Astrocyte (in vitro differentiated cells and primary cell): Measurements from ENCODE around the gene SLC31A1. TPM values are rescaled to one million over a fixed set of nuclear protein-coding genes. Genes with fewer than 3 reads are reported as not detected.
"Not testable (repeated sequence)": the region's sequence is repeated elsewhere in the genome, so short reads cannot be mapped to it uniquely, and the experiment has no call there.

ENCODE experiments used
- DNase-seq: peaks from one replicate; pipeline ENCODE4 v3.0.0-alpha.2; 2010; ENCODE audit warnings: low read depth
- FAIRE-seq: peaks from 2 replicates; lab custom pipeline; 2011; peaks lifted over from hg19 to GRCh38; lab: Jason Lieb, UNC
- H2AFZ ChIP-seq: 2 replicates; pipeline ENCODE4 v1.6.0; 2012; ENCODE audit warnings: low read depth, low read length, inconsistent platforms
- H3K27ac ChIP-seq: 2 replicates; pipeline ENCODE4 v1.5.1; 2011; ENCODE audit warnings: low read depth, low read length, inconsistent platforms
- H3K27me3 ChIP-seq: 2 replicates; pipeline ENCODE4 v1.6.0; 2011; ENCODE audit warnings: low read length, inconsistent platforms; ENCODE audit not compliant: insufficient read depth
- H3K36me3 ChIP-seq: 2 replicates; pipeline ENCODE4 v1.5.1; 2011; ENCODE audit warnings: low read length, inconsistent platforms; ENCODE audit not compliant: insufficient read depth
- H3K4me1 ChIP-seq: 2 replicates; pipeline ENCODE4 v1.5.1; 2011; ENCODE audit warnings: low read length, inconsistent platforms; ENCODE audit not compliant: insufficient read depth
- H3K4me2 ChIP-seq: 2 replicates; pipeline ENCODE4 v1.6.0; 2012; ENCODE audit warnings: low read length, inconsistent platforms
- H3K4me3 ChIP-seq: 2 replicates; pipeline ENCODE4 v1.5.1; 2011; ENCODE audit warnings: low read depth, mild to moderate bottlenecking, low read length, inconsistent platforms; ENCODE audit not compliant: insufficient read depth
- H3K79me2 ChIP-seq: 2 replicates; pipeline ENCODE4 v1.6.0; 2012; ENCODE audit warnings: mild to moderate bottlenecking, low read length, inconsistent platforms; ENCODE audit not compliant: insufficient read depth
- H3K9ac ChIP-seq: 2 replicates; pipeline ENCODE4 v1.6.0; 2012; ENCODE audit warnings: mild to moderate bottlenecking, low read length, inconsistent platforms
- H3K9me3 ChIP-seq: 2 replicates; pipeline ENCODE4 v1.5.1; 2012; ENCODE audit warnings: low read depth, mild to moderate bottlenecking, low read length, inconsistent platforms; ENCODE audit not compliant: insufficient read depth
- H4K20me1 ChIP-seq: 2 replicates; pipeline ENCODE4 v1.6.0; 2012; ENCODE audit warnings: low read length, inconsistent platforms; ENCODE audit not compliant: insufficient read depth
- H3K27ac Mint-ChIP-seq: one replicate; pipeline ENCODE4 v1.8.0; 2021; ENCODE audit warnings: mild to moderate bottlenecking, mixed read lengths; ENCODE audit not compliant: unreplicated experiment
- H3K27me3 Mint-ChIP-seq: one replicate; pipeline ENCODE4 v1.8.0; 2021; ENCODE audit warnings: low read depth, mixed read lengths; ENCODE audit not compliant: unreplicated experiment
- H3K36me3 Mint-ChIP-seq: one replicate; pipeline ENCODE4 v1.8.0; 2021; ENCODE audit warnings: low read depth, mixed read lengths; ENCODE audit not compliant: unreplicated experiment
- H3K4me1 Mint-ChIP-seq: one replicate; pipeline ENCODE4 v1.8.0; 2021; ENCODE audit warnings: low read depth, mixed read lengths; ENCODE audit not compliant: unreplicated experiment
- H3K4me3 Mint-ChIP-seq: one replicate; pipeline ENCODE4 v1.8.0; 2021; ENCODE audit warnings: mild to moderate bottlenecking, moderate library complexity, mixed read lengths; ENCODE audit not compliant: unreplicated experiment
- H3K9me3 Mint-ChIP-seq: one replicate; pipeline ENCODE4 v1.8.0; 2021; ENCODE audit warnings: mild to moderate bottlenecking, mixed read lengths; ENCODE audit not compliant: unreplicated experiment
- EZH2 ChIP-seq: IDR thresholded peaks from 2 replicates; pipeline ENCODE4 v1.6.1; 2012; ENCODE audit warnings: mild to moderate bottlenecking, low read length, inconsistent platforms; ENCODE audit not compliant: insufficient read depth
- total RNA-seq: library from RNA; stranded (reverse); gene quantifications from 2 replicates; pipeline ENCODE4 v1.2.1, GENCODE V29; 2021
- TF ChIP-seq, protein P1 (sequence below): IDR thresholded peaks from 2 replicates; pipeline ENCODE4 v1.5.1; 2011; ENCODE audit warnings: low read depth, mild to moderate bottlenecking, inconsistent platforms, low read length, moderate library complexity; ENCODE audit not compliant: insufficient read depth

The SLC31A1 gene
- total RNA-seq, 1 donor from 2014 or later = 35.8 TPM

GRCh38 chr9:113293285-113293878 lies 72.0 kb downstream of the SLC31A1 start:
- H2AFZ ChIP-seq = no peak overlapping the region
- Mint-ChIP-seq H3K4me1 (no peaks in the 10 kb centered on the region), H3K27me3 (no peaks in the 10 kb centered on the region), H3K27ac (no peak overlapping the region), H3K36me3 (peaks cover 13% of the 10 kb centered on the region), H3K9me3 (no peaks in the 10 kb centered on the region), H3K4me3 (no peak overlapping the region)
- no peaks in the 10 kb centered on the region for H3K79me2 ChIP-seq
- FAIRE-seq (no peak), DNase-seq (no peak)
- no peaks in the 10 kb centered on the region for H3K9me3 ChIP-seq
- peaks cover 43% of the 10 kb centered on the region for H3K36me3 ChIP-seq
- no peaks in the 10 kb centered on the region for H3K27me3 ChIP-seq
- no peak overlapping the region for H3K4me3 ChIP-seq
- TF ChIP-seq, protein P1, sequence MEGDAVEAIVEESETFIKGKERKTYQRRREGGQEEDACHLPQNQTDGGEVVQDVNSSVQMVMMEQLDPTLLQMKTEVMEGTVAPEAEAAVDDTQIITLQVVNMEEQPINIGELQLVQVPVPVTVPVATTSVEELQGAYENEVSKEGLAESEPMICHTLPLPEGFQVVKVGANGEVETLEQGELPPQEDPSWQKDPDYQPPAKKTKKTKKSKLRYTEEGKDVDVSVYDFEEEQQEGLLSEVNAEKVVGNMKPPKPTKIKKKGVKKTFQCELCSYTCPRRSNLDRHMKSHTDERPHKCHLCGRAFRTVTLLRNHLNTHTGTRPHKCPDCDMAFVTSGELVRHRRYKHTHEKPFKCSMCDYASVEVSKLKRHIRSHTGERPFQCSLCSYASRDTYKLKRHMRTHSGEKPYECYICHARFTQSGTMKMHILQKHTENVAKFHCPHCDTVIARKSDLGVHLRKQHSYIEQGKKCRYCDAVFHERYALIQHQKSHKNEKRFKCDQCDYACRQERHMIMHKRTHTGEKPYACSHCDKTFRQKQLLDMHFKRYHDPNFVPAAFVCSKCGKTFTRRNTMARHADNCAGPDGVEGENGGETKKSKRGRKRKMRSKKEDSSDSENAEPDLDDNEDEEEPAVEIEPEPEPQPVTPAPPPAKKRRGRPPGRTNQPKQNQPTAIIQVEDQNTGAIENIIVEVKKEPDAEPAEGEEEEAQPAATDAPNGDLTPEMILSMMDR = no peak
- no peak for TF ChIP-seq EZH2
- H3K9ac ChIP-seq = no peak overlapping the region
- H4K20me1 ChIP-seq = peaks cover 4% of the 10 kb centered on the region
- H3K4me2 ChIP-seq = no peak overlapping the region
- H3K27ac ChIP-seq = no peak overlapping the region
- no peaks in the 10 kb centered on the region for H3K4me1 ChIP-seq

- H3K27me3 Mint-ChIP-seq, H3K4me1 ChIP-seq, H3K4me3 Mint-ChIP-seq, H3K9ac ChIP-seq, FAIRE-seq, H3K9me3 ChIP-seq, H3K79me2 ChIP-seq, H3K4me2 ChIP-seq, H3K27ac Mint-ChIP-seq, H2AFZ ChIP-seq, H4K20me1 ChIP-seq, H3K27me3 ChIP-seq, H3K27ac ChIP-seq, H3K4me3 ChIP-seq, H3K9me3 Mint-ChIP-seq, H3K36me3 Mint-ChIP-seq, DNase-seq: not testable (repeated sequence)
- H3K36me3 ChIP-seq = peaks cover 19% of the 10 kb centered on the region
- H3K4me1 Mint-ChIP-seq = peaks cover 10% of the 10 kb centered on the region
Observed at GRCh38 chr9:113296247-113296646, 74.9 kb downstream of the SLC31A1 start.

DNA sequence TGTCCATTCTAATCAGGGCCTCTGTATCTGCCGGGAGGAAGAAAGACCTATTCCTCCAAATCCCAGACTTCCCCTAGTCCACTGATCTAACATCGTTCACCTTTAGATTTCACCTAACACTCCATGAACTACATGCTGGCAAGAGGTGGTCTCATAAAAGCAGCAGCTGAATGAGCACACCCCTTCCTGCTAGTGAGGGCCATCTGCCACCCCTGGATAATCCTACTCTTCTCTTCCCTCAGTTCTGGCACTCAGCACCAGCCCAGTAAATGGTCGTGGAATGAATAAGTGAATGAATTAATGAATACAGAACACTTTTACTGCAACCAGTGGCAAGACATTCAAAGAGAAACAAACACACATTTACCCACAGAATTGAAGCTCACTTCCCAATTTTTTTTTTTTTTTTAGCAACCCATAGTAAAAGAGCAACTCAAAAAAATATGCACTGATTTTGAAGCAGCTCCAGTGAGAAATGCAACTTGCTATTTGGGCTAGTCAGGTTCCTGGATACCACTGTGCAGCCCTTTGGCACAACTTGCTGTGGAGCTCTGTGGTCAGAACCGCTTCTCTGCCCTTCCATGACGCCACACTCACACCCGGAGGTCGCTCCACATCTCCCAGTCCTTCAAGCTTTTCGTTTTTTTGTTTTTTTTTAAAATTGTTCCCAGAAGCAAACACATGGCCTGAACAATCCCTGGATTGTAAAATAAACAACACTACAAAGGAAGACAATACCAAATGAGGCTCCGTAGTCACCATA lies 75.6 kb downstream of the SLC31A1 start:
- H3K9ac ChIP-seq = no peak overlapping the region
- DNase-seq = no peak
- no peaks in the 10 kb centered on the region for H3K9me3 ChIP-seq
- no peak overlapping the region for H3K27ac ChIP-seq
- peaks cover 3% of the 10 kb centered on the region for H3K27me3 ChIP-seq
- H3K4me1 Mint-ChIP-seq = peaks cover 10% of the 10 kb centered on the region
- H3K9me3 Mint-ChIP-seq = no peaks in the 10 kb centered on the region
- H4K20me1 ChIP-seq = no peaks in the 10 kb centered on the region
- no peak overlapping the region for H3K4me3 Mint-ChIP-seq
- no peak overlapping the region for H3K4me3 ChIP-seq
- H3K36me3 Mint-ChIP-seq = no peaks in the 10 kb centered on the region
- no peak for FAIRE-seq
- no peak overlapping the region for H3K27ac Mint-ChIP-seq
- H2AFZ ChIP-seq = no peak overlapping the region
- peaks cover 14% of the 10 kb centered on the region for H3K36me3 ChIP-seq
- H3K4me1 ChIP-seq = no peaks in the 10 kb centered on the region
- no peak overlapping the region for H3K4me2 ChIP-seq
- H3K79me2 ChIP-seq = no peaks in the 10 kb centered on the region
- TF ChIP-seq, protein P1 = no peak
- peaks cover 5% of the 10 kb centered on the region for H3K27me3 Mint-ChIP-seq
